Uterus (tissue), 4 donors: ENCODE measurements around the gene RAP1GDS1. TPM values are rescaled to one million over a fixed set of nuclear protein-coding genes. Genes with fewer than 3 reads are reported as not detected.

Experiments
- DNase-seq, 2 donors: peaks; one replicate each; pipeline ENCODE4 v3.0.0-alpha.2; 2019 to 2020
- H3K27ac ChIP-seq, 2 donors: fragments of 200-600 bp; sonication (generic); 1 replicate in 1 of 2; 2 replicates in 1 of 2; pipeline ENCODE4 v1.5.1; 2016 to 2018
- H3K27me3 ChIP-seq, 2 donors: fragments of 200-600 bp; sonication (generic); one replicate each; pipeline ENCODE4 v1.5.1; 2018 to 2019; ENCODE audit warnings: control low read depth in 1 of 2
- H3K36me3 ChIP-seq, 2 donors: fragments of 200-600 bp; sonication (generic); one replicate each; pipeline ENCODE4 v1.5.1; 2019; ENCODE audit warnings: control low read depth in 1 of 2
- H3K4me1 ChIP-seq, 2 donors: fragments of 200-600 bp; sonication (generic); one replicate each; pipeline ENCODE4 v1.5.1; 2018 to 2019; ENCODE audit warnings: control low read depth in 1 of 2
- H3K4me3 ChIP-seq, 2 donors: fragments of 200-600 bp; sonication (generic); 1 replicate in 1 of 2; 2 replicates in 1 of 2; pipeline ENCODE4 v1.5.1; 2018 to 2019; ENCODE audit warnings: mild to moderate bottlenecking in 1 of 2
- H3K9me3 ChIP-seq, 2 donors: fragments of 200-600 bp; sonication (generic); one replicate each; pipeline ENCODE4 v1.5.1; 2019; ENCODE audit warnings: control low read depth in 1 of 2
- POLR2A ChIP-seq, 2 donors: fragments of 450-650 bp; IDR thresholded peaks; one replicate each; pipeline ENCODE4 v1.6.1; 2016; ENCODE audit warnings: antibody characterized with exemption in 2 of 2, mild to moderate bottlenecking in 1 of 2, moderate library complexity in 1 of 2
- intact Hi-C: fragments of 100-400 bp; cut with DNase I; formaldehyde crosslinking; loops from one replicate; pipeline ENCODE4 v1.15.1; 2023; ENCODE audit warnings: low total_unique reads
- total RNA-seq, 4 donors: library from RNA; depleted of rRNA in 3 of 4; stranded (reverse); fragments of >200 nt in 3 of 4; gene quantifications; one replicate each; pipeline versions ENCODE4 v1.1.0 to v1.2.4, GENCODE V29; 2014 to 2023
- TF ChIP-seq, protein P1 (sequence below), 4 experiments: fragments of 200-600 bp in 2 of 4; fragments of 450-650 bp in 2 of 4; sonication (generic) in 2 of 4; IDR thresholded peaks; one replicate each; pipeline ENCODE4 v1.5.1; 2016 to 2019; ENCODE audit warnings: antibody characterized with exemption in 4 of 4, mild to moderate bottlenecking in 2 of 4, moderate library complexity in 1 of 4
- donor health status: DM: yes; HTN: yes; CAD: no.

Gene RAP1GDS1
- total RNA-seq, 4 donors from 2014 or later: 13.5 to 53.5 (median 42.0) TPM

DNA sequence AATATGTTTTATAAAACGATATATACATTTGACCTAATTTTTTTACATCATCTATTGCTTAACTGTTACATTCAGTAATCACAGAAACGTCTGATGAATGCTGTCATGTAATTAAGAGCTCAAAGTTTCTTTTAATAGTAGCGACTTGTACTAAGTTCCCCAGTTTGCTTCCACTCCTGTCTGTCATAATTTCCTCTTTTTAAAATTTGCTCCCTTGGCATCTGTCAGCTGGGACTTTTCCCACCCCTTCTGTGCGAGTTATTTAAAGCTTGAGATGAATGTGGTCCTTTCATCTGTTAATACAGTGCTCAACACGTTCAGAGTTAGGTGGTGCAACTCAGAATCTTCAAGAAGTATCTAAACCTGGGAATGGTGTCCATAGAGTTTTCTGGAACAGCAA is 1.2 kb downstream of the RAP1GDS1 start:
- Histone ChIP-seq H3K36me3 (no peaks in the 10 kb centered on the region), H3K9me3 (no peaks in the 10 kb centered on the region), H3K4me3 (peak overlapping the region; percentile 78 to 95), H3K27ac (peak overlapping the region; percentile 90 to 94), H3K27me3 (no peaks in the 10 kb centered on the region), H3K4me1 (no peaks in the 10 kb centered on the region)
- no peak for TF ChIP-seq POLR2A (IDR thresholded peaks at IDR 0.05)
- TF ChIP-seq, protein P1, sequence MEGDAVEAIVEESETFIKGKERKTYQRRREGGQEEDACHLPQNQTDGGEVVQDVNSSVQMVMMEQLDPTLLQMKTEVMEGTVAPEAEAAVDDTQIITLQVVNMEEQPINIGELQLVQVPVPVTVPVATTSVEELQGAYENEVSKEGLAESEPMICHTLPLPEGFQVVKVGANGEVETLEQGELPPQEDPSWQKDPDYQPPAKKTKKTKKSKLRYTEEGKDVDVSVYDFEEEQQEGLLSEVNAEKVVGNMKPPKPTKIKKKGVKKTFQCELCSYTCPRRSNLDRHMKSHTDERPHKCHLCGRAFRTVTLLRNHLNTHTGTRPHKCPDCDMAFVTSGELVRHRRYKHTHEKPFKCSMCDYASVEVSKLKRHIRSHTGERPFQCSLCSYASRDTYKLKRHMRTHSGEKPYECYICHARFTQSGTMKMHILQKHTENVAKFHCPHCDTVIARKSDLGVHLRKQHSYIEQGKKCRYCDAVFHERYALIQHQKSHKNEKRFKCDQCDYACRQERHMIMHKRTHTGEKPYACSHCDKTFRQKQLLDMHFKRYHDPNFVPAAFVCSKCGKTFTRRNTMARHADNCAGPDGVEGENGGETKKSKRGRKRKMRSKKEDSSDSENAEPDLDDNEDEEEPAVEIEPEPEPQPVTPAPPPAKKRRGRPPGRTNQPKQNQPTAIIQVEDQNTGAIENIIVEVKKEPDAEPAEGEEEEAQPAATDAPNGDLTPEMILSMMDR (IDR thresholded peaks at IDR 0.05): no peak
- no peak for DNase-seq
- intact Hi-C loops: no loop called here

- Histone ChIP-seq H3K27ac (no peak overlapping the region), H3K9me3 (no peaks in the 10 kb centered on the region), H3K36me3 (no peaks in the 10 kb centered on the region), H3K27me3 (no peaks in the 10 kb centered on the region), H3K4me1 (no peaks in the 10 kb centered on the region), H3K4me3 (no peak overlapping the region)
- TF ChIP-seq, protein P1 (IDR thresholded peaks at IDR 0.05): no peak
- no peak for TF ChIP-seq POLR2A (IDR thresholded peaks at IDR 0.05)
- no peak for DNase-seq
- intact Hi-C loops: no loop called here
Measured at GRCh38 chr4:98267498-98267897, 6.3 kb downstream of the RAP1GDS1 start.

DNA sequence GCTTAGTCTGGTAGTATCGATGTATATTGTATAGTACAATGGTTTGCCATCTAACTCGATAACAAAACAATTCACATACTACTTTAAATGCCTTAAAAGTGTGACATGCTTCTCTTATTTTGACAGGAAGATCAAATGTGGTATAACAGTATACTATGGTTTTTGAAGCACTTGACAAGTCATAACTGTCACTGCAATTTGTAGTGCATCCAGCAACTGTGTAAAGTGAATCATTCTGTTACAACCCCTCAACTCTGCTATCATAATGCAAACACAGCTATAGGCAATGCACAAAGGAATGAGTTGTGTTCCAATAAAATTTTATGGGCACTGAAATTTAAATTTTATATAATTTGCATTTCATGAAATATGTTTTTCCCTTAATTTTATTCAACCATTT is 14.0 kb downstream of the RAP1GDS1 start:
- TF ChIP-seq POLR2A (IDR thresholded peaks at IDR 0.05): no peak
- TF ChIP-seq, protein P1 (IDR thresholded peaks at IDR 0.05): no peak
- Histone ChIP-seq H3K4me3 (no peak overlapping the region), H3K9me3 (no peaks in the 10 kb centered on the region), H3K27me3 (no peaks in the 10 kb centered on the region), H3K4me1 (no peaks in the 10 kb centered on the region), H3K27ac (no peak overlapping the region), H3K36me3 (no peaks in the 10 kb centered on the region)
- DNase-seq: no peak
- intact Hi-C loops: no loop called here

GRCh38 chr4:98283219-98284189 is 22.3 kb downstream of the RAP1GDS1 start:
- Histone ChIP-seq H3K9me3 (no peaks in the 10 kb centered on the region), H3K4me1 (no peaks in the 10 kb centered on the region), H3K27me3 (no peaks in the 10 kb centered on the region), H3K27ac (no peak overlapping the region), H3K4me3 (no peak overlapping the region), H3K36me3 (no peaks in the 10 kb centered on the region)
- intact Hi-C loops: no loop called here
- TF ChIP-seq, protein P1 (IDR thresholded peaks at IDR 0.05): no peak
- no peak for TF ChIP-seq POLR2A (IDR thresholded peaks at IDR 0.05)
- no peak for DNase-seq

- Histone ChIP-seq H3K27ac (no peak overlapping the region), H3K27me3 (no peaks in the 10 kb centered on the region), H3K36me3 (no peaks in the 10 kb centered on the region), H3K9me3 (no peaks in the 10 kb centered on the region), H3K4me1 (peaks cover 0 to 5% of the 10 kb centered on the region in 2 donors), H3K4me3 (no peak overlapping the region)
- no peak for DNase-seq
- TF ChIP-seq, protein P1 (IDR thresholded peaks at IDR 0.05): no peak
- TF ChIP-seq POLR2A (IDR thresholded peaks at IDR 0.05): no peak
- intact Hi-C loops: no loop called here
Measured at GRCh38 chr4:98284640-98285046, 23.5 kb downstream of the RAP1GDS1 start.
